GM23338 (cell line): ENCODE data around the gene SNX8. TPM values are rescaled to one million over a fixed set of nuclear protein-coding genes. Genes with fewer than 3 reads are reported as not detected.
A peak's percentile ranks its signal among the peaks of the same experiment; 100 is the strongest.

ENCODE experiments used
- ATAC-seq: fragments of 200-7000 bp; cut with Tn5 transposase; 3 replicates; pipeline ENCODE4 v1.9.1; 2020
- DNase-seq: peaks from one replicate; pipeline ENCODE4 v3.0.0-alpha.2; 2015; ENCODE audit warnings: low spot score
- H2AFZ ChIP-seq: fragments of 200-600 bp; sonication (generic); 2 replicates; pipeline ENCODE4 v1.8.0; 2016; ENCODE audit warnings: antibody characterized with exemption, mild to moderate bottlenecking, moderate library complexity
- H3F3A ChIP-seq: fragments of 200-600 bp; sonication (generic); replicated peaks from 2 replicates; pipeline ENCODE4 v1.8.0; 2017; ENCODE audit warnings: antibody characterized with exemption, mixed run types, low read depth
- H3K27ac ChIP-seq: fragments of 200-600 bp; sonication (generic); 2 replicates; pipeline ENCODE4 v1.6.1; 2016; ENCODE audit warnings: low read depth
- H3K27me3 ChIP-seq: fragments of 200-600 bp; sonication (generic); 2 replicates; pipeline ENCODE4 v1.8.0; 2016; ENCODE audit warnings: mild to moderate bottlenecking, mixed run types, moderate library complexity; ENCODE audit not compliant: insufficient read depth
- H3K36me3 ChIP-seq: fragments of 200-600 bp; sonication (generic); 2 replicates; pipeline ENCODE4 v1.8.0; 2016; ENCODE audit warnings: mild to moderate bottlenecking; ENCODE audit not compliant: insufficient read depth
- H3K4me1 ChIP-seq: fragments of 200-600 bp; sonication (generic); 2 replicates; pipeline ENCODE4 v1.8.0; 2016; ENCODE audit warnings: mild to moderate bottlenecking, moderate library complexity; ENCODE audit not compliant: insufficient read depth
- H3K4me2 ChIP-seq: fragments of 200-600 bp; sonication (generic); 2 replicates; pipeline ENCODE4 v1.7.1; 2017; ENCODE audit warnings: mixed run types
- H3K4me3 ChIP-seq: fragments of 200-600 bp; sonication (generic); 2 replicates; pipeline ENCODE4 v1.6.1; 2016; ENCODE audit warnings: mixed run types
- H3K79me2 ChIP-seq: fragments of 200-600 bp; sonication (generic); replicated peaks from 2 replicates; pipeline ENCODE4 v1.8.0; 2017; ENCODE audit warnings: mild to moderate bottlenecking; ENCODE audit not compliant: insufficient read depth
- H3K9me2 ChIP-seq: fragments of 200-600 bp; sonication (generic); 2 replicates; pipeline ENCODE4 v1.8.0; 2017; ENCODE audit not compliant: insufficient read depth
- H4K20me1 ChIP-seq: fragments of 200-600 bp; sonication (generic); replicated peaks from 2 replicates; pipeline ENCODE4 v1.8.0; 2017; ENCODE audit warnings: mild to moderate bottlenecking; ENCODE audit not compliant: insufficient read depth
- H3K27ac Mint-ChIP-seq: 2 replicates; pipeline ENCODE4 v1.8.0; 2020; ENCODE audit warnings: inconsistent platforms, mild to moderate bottlenecking, moderate library complexity, mixed read lengths
- H3K27me3 Mint-ChIP-seq: 3 replicates; pipeline ENCODE4 v1.8.0; 2022; ENCODE audit warnings: low read depth, mild to moderate bottlenecking, moderate library complexity, mixed read lengths, inconsistent platforms; ENCODE audit not compliant: insufficient read depth, poor library complexity
- H3K36me3 Mint-ChIP-seq: 3 replicates; pipeline ENCODE4 v1.8.0; 2021; ENCODE audit warnings: low read depth, mild to moderate bottlenecking, inconsistent platforms, moderate library complexity, mixed read lengths
- H3K4me1 Mint-ChIP-seq: 3 replicates; pipeline ENCODE4 v1.8.0; 2020; ENCODE audit warnings: mild to moderate bottlenecking, inconsistent platforms, mixed read lengths
- H3K4me3 Mint-ChIP-seq: 3 replicates; pipeline ENCODE4 v1.8.0; 2021; ENCODE audit warnings: moderate library complexity, mild to moderate bottlenecking, inconsistent platforms, mixed read lengths
- H3K9me3 Mint-ChIP-seq: 3 replicates; pipeline ENCODE4 v1.8.0; 2020; ENCODE audit warnings: moderate library complexity, mild to moderate bottlenecking, inconsistent platforms, mixed read lengths
- CREB1 ChIP-seq: fragments of 250-450 bp; sonication (Bioruptor Pico); IDR thresholded peaks from 2 replicates; pipeline ENCODE4 v1.5.0; 2020; ENCODE audit warnings: low read depth, mild to moderate bottlenecking, moderate library complexity
- ETS1 ChIP-seq: IDR thresholded peaks from 2 replicates; pipeline ENCODE4 v1.6.1; 2016; ENCODE audit warnings: antibody characterized with exemption
- EZH2 ChIP-seq: fragments of 200-600 bp; sonication (generic); IDR thresholded peaks from one replicate; pipeline ENCODE4 v1.8.0; 2017; ENCODE audit warnings: antibody characterized with exemption, mild to moderate bottlenecking, low read depth; ENCODE audit not compliant: unreplicated experiment
- JUNB ChIP-seq: IDR thresholded peaks from one replicate; pipeline ENCODE4 v1.6.1; 2016; ENCODE audit warnings: antibody characterized with exemption; ENCODE audit not compliant: unreplicated experiment
- NANOG ChIP-seq: IDR thresholded peaks from 2 replicates; pipeline ENCODE4 v1.6.1; 2016; ENCODE audit warnings: antibody characterized with exemption, borderline replicate concordance
- POLR2AphosphoS5 ChIP-seq: IDR thresholded peaks from 2 replicates; pipeline ENCODE4 v1.6.1; 2016; ENCODE audit warnings: antibody characterized with exemption, low read depth
- STAT1 ChIP-seq: IDR thresholded peaks from one replicate; pipeline ENCODE4 v1.6.1; 2016; ENCODE audit warnings: antibody characterized with exemption; ENCODE audit not compliant: unreplicated experiment
- ZNF114 ChIP-seq: fragments of 250-450 bp; sonication (Bioruptor Pico); IDR thresholded peaks from 2 replicates; pipeline ENCODE4 v1.5.0; 2020; ENCODE audit warnings: mild to moderate bottlenecking, moderate library complexity
- ZNF462 ChIP-seq: fragments of 250-450 bp; sonication (Bioruptor Pico); IDR thresholded peaks from 2 replicates; pipeline ENCODE4 v1.5.0; 2020; ENCODE audit warnings: mild to moderate bottlenecking, moderate library complexity
- polyA plus RNA-seq: library from polyadenylated mRNA; unstranded; fragments of >200 nt; fragmentation: Nextera tagmentation; extraction: Ambion mirVana; gene quantifications from 2 replicates; pipeline ENCODE4 v1.2.1, GENCODE V29; 2016
- total RNA-seq: library from RNA; depleted of rRNA; stranded (reverse); fragments of >200 nt; shearing (Covaris generic); gene quantifications from 2 replicates; pipeline ENCODE4 v1.2.3, GENCODE V29; 2014
- TF ChIP-seq, protein P1 (sequence below): IDR thresholded peaks from one replicate; pipeline ENCODE4 v1.6.1; 2018; ENCODE audit warnings: antibody characterized with exemption; ENCODE audit not compliant: unreplicated experiment

The SNX8 gene
- total and polyA plus RNA-seq, 2 experiments from 2014 or later, result 44.3 to 50.9 TPM

DNA sequence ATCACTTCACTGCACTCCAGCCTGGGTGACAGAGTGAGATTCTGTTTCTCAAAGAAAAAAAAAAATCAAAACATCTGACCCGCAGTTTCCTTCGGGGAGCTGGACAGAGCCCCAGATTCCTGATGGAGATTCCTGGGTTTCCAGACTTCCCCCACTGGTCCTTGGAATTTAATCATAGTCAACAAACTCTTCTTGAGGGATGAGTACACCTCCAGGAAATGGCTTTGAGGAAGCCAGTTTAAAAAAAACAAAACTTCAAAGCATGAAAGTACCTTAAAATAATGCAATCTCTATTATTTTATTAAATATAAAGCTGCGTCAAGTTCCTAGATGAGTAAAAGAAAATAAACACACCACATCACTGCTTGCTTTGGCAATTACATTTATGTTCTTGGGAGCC, 80.3 kb downstream of the SNX8 start:
- peaks cover 57% of the 10 kb centered on the region for H3K36me3 Mint-ChIP-seq
- DNase-seq (no peak), ATAC-seq (no peak)
- H3F3A ChIP-seq, result peaks cover 17% of the 10 kb centered on the region; the same call in 1 of the 2 replicates
- H3K4me1 ChIP-seq, result peaks cover 19% of the 10 kb centered on the region
- no peak for TF ChIP-seq STAT1
- no peak for TF ChIP-seq ZNF114 (CRISPR knock-in tag)
- TF ChIP-seq JUNB, result no peak
- TF ChIP-seq EZH2, result no peak
- TF ChIP-seq, protein P1, sequence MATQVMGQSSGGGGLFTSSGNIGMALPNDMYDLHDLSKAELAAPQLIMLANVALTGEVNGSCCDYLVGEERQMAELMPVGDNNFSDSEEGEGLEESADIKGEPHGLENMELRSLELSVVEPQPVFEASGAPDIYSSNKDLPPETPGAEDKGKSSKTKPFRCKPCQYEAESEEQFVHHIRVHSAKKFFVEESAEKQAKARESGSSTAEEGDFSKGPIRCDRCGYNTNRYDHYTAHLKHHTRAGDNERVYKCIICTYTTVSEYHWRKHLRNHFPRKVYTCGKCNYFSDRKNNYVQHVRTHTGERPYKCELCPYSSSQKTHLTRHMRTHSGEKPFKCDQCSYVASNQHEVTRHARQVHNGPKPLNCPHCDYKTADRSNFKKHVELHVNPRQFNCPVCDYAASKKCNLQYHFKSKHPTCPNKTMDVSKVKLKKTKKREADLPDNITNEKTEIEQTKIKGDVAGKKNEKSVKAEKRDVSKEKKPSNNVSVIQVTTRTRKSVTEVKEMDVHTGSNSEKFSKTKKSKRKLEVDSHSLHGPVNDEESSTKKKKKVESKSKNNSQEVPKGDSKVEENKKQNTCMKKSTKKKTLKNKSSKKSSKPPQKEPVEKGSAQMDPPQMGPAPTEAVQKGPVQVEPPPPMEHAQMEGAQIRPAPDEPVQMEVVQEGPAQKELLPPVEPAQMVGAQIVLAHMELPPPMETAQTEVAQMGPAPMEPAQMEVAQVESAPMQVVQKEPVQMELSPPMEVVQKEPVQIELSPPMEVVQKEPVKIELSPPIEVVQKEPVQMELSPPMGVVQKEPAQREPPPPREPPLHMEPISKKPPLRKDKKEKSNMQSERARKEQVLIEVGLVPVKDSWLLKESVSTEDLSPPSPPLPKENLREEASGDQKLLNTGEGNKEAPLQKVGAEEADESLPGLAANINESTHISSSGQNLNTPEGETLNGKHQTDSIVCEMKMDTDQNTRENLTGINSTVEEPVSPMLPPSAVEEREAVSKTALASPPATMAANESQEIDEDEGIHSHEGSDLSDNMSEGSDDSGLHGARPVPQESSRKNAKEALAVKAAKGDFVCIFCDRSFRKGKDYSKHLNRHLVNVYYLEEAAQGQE, result no peak
- TF ChIP-seq POLR2AphosphoS5, result no peak
- no peak for TF ChIP-seq ETS1
- no peak for TF ChIP-seq NANOG
- TF ChIP-seq ZNF462 (CRISPR knock-in tag), result no peak
- no peak for TF ChIP-seq CREB1 (CRISPR knock-in tag)
- H3K4me3 ChIP-seq, result peak overlapping the region; percentile 93
- peaks cover 12% of the 10 kb centered on the region for H4K20me1 ChIP-seq
- peaks cover 12% of the 10 kb centered on the region for H3K4me1 Mint-ChIP-seq
- peak overlapping the region; percentile 85; the same call in 1 of the 2 replicates for H3K27ac ChIP-seq
- peaks cover 10% of the 10 kb centered on the region for H3K27me3 Mint-ChIP-seq
- peaks cover 40% of the 10 kb centered on the region for H3K36me3 ChIP-seq
- H3K9me2 ChIP-seq, result no peaks in the 10 kb centered on the region
- peak overlapping the region; percentile 96; the same call in 1 of the 2 replicates for H3K4me2 ChIP-seq
- peaks cover 46% of the 10 kb centered on the region for H3K79me2 ChIP-seq
- H3K27ac Mint-ChIP-seq, result no peak overlapping the region
- H3K4me3 Mint-ChIP-seq, result peak overlapping the region; percentile 91
- no peaks in the 10 kb centered on the region for H3K27me3 ChIP-seq
- H3K9me3 Mint-ChIP-seq, result no peaks in the 10 kb centered on the region
- no peak overlapping the region for H2AFZ ChIP-seq
